ENCODE data around the gene TLCD3A.
"Not testable (repeated sequence)": the region's sequence is repeated elsewhere in the genome, so short reads cannot be mapped to it uniquely, and the experiment has no call there.

The TLCD3A gene

GRCh38 chr17:698096-698495 is 34.3 kb upstream of the TLCD3A start:
- ATAC-seq (replicated peaks); DNase-seq; H3K4me3 Mint-ChIP-seq; H3K4me1 Mint-ChIP-seq (ENCODE audit: low read depth in 2 of 2); H3K9me3 Mint-ChIP-seq; H3K27me3 Mint-ChIP-seq: not testable (repeated sequence)
- H3K27ac Mint-ChIP-seq = peak overlapping the region in 1 of 2 donors; percentile 17
- H3K36me3 Mint-ChIP-seq (ENCODE audit: insufficient read depth) = peaks cover 44% of the 10 kb centered on the region

GRCh38 chr17:699345-699744 is 33.1 kb upstream of the TLCD3A start:
- H3K27ac Mint-ChIP-seq = no peak overlapping the region
- H3K9me3 Mint-ChIP-seq = no peaks in the 10 kb centered on the region
- DNase-seq (no peak), ATAC-seq (replicated peaks) (no peak)
- H3K4me3 Mint-ChIP-seq = no peak overlapping the region
- peaks cover 41% of the 10 kb centered on the region for H3K36me3 Mint-ChIP-seq (ENCODE audit: insufficient read depth)
- H3K27me3 Mint-ChIP-seq = no peaks in the 10 kb centered on the region
- H3K4me1 Mint-ChIP-seq (ENCODE audit: low read depth in 2 of 2) = peaks cover 0 to under 1% of the 10 kb centered on the region in 2 donors

- no peak overlapping the region for H3K4me3 Mint-ChIP-seq
- H3K9me3 Mint-ChIP-seq = no peaks in the 10 kb centered on the region
- H3K36me3 Mint-ChIP-seq (ENCODE audit: insufficient read depth) = peaks cover 37% of the 10 kb centered on the region
- H3K27ac Mint-ChIP-seq = no peak overlapping the region
- peaks cover 0 to 9% of the 10 kb centered on the region in 2 donors for H3K4me1 Mint-ChIP-seq (ENCODE audit: low read depth in 2 of 2)
- ATAC-seq (replicated peaks) = peak; percentile 60
- H3K27me3 Mint-ChIP-seq = no peaks in the 10 kb centered on the region
- peak; percentile 8 to 37 (median 12) for DNase-seq
Measured at GRCh38 chr17:700504-701094, 31.8 kb upstream of the TLCD3A start.

- ATAC-seq (replicated peaks) = no peak
- Mint-ChIP-seq H3K4me1 (ENCODE audit: low read depth in 2 of 2) (peaks cover 6 to 15% of the 10 kb centered on the region in 2 donors), H3K27ac (peak overlapping the region in 1 of 2 donors; percentile 13)
Measured at GRCh38 chr17:703081-703875, 29.1 kb upstream of the TLCD3A start.

GRCh38 chr17:704111-704864 is 28.1 kb upstream of the TLCD3A start:
- H3K4me1 Mint-ChIP-seq (ENCODE audit: low read depth in 2 of 2) = peaks cover 7 to 24% of the 10 kb centered on the region in 2 donors
- peaks cover 32% of the 10 kb centered on the region for H3K36me3 Mint-ChIP-seq (ENCODE audit: insufficient read depth)
- no peak for ATAC-seq (replicated peaks)
- H3K9me3 Mint-ChIP-seq = no peaks in the 10 kb centered on the region
- no peak for DNase-seq
- H3K4me3 Mint-ChIP-seq = no peak overlapping the region
- H3K27me3 Mint-ChIP-seq = no peaks in the 10 kb centered on the region
- peak overlapping the region; percentile 13 to 83 for H3K27ac Mint-ChIP-seq

More at GRCh38 chr17:703081-703875, 29.1 kb upstream of the TLCD3A start:
- Mint-ChIP-seq H3K27me3 (no peaks in the 10 kb centered on the region), H3K4me3 (no peak overlapping the region), H3K9me3 (no peaks in the 10 kb centered on the region), H3K36me3 (ENCODE audit: insufficient read depth) (peaks cover 33% of the 10 kb centered on the region)
- no peak for DNase-seq

GRCh38 chr17:705011-705410 is 27.4 kb upstream of the TLCD3A start:
- no peak for DNase-seq
- Mint-ChIP-seq H3K9me3 (no peaks in the 10 kb centered on the region), H3K27me3 (no peaks in the 10 kb centered on the region), H3K36me3 (ENCODE audit: insufficient read depth) (peaks cover 39% of the 10 kb centered on the region), H3K4me3 (no peak overlapping the region), H3K4me1 (ENCODE audit: low read depth in 2 of 2) (peaks cover 10 to 24% of the 10 kb centered on the region in 2 donors), H3K27ac (peak overlapping the region in 1 of 2 donors; percentile 13)
- ATAC-seq (replicated peaks) = no peak

- no peak overlapping the region for H3K4me3 Mint-ChIP-seq
- DNase-seq (no peak), ATAC-seq (replicated peaks) (no peak)
- H3K36me3 Mint-ChIP-seq (ENCODE audit: insufficient read depth) = peaks cover 46% of the 10 kb centered on the region
- H3K27me3 Mint-ChIP-seq = no peaks in the 10 kb centered on the region
- H3K27ac Mint-ChIP-seq = no peak overlapping the region
- peaks cover 10 to 24% of the 10 kb centered on the region in 2 donors for H3K4me1 Mint-ChIP-seq (ENCODE audit: low read depth in 2 of 2)
- H3K9me3 Mint-ChIP-seq = no peaks in the 10 kb centered on the region
Measured at GRCh38 chr17:705863-706262, 26.5 kb upstream of the TLCD3A start.

GRCh38 chr17:708132-708531 is 24.3 kb upstream of the TLCD3A start:
- Mint-ChIP-seq H3K4me1 (ENCODE audit: low read depth in 2 of 2) (peaks cover 13 to 28% of the 10 kb centered on the region in 2 donors), H3K27ac (peak overlapping the region in 1 of 2 donors; percentile 79), H3K9me3 (no peaks in the 10 kb centered on the region), H3K4me3 (no peak overlapping the region), H3K27me3 (no peaks in the 10 kb centered on the region), H3K36me3 (ENCODE audit: insufficient read depth) (peaks cover 46% of the 10 kb centered on the region)
- DNase-seq (no peak), ATAC-seq (replicated peaks) (no peak)

- H3K27me3 Mint-ChIP-seq = no peaks in the 10 kb centered on the region
- ATAC-seq (replicated peaks) (no peak), DNase-seq (no peak)
- no peaks in the 10 kb centered on the region for H3K9me3 Mint-ChIP-seq
- peaks cover 7 to 14% of the 10 kb centered on the region in 2 donors for H3K4me1 Mint-ChIP-seq (ENCODE audit: low read depth in 2 of 2)
- peaks cover 20% of the 10 kb centered on the region for H3K36me3 Mint-ChIP-seq (ENCODE audit: insufficient read depth)
- no peak overlapping the region for H3K4me3 Mint-ChIP-seq
- no peak overlapping the region for H3K27ac Mint-ChIP-seq
Measured at GRCh38 chr17:718075-718474, 14.3 kb upstream of the TLCD3A start.

- H3K9me3 Mint-ChIP-seq = no peaks in the 10 kb centered on the region
- no peak for ATAC-seq (replicated peaks)
- DNase-seq = no peak
- no peaks in the 10 kb centered on the region for H3K4me1 Mint-ChIP-seq (ENCODE audit: low read depth in 2 of 2)
- peaks cover 3% of the 10 kb centered on the region for H3K36me3 Mint-ChIP-seq (ENCODE audit: insufficient read depth)
- H3K4me3 Mint-ChIP-seq = no peak overlapping the region
- H3K27ac Mint-ChIP-seq = no peak overlapping the region
- H3K27me3 Mint-ChIP-seq = no peaks in the 10 kb centered on the region
Measured at GRCh38 chr17:720706-721539, 11.5 kb upstream of the TLCD3A start.

- Mint-ChIP-seq H3K27me3 (no peaks in the 10 kb centered on the region), H3K9me3 (no peaks in the 10 kb centered on the region), H3K27ac (no peak overlapping the region), H3K4me3 (no peak overlapping the region), H3K4me1 (ENCODE audit: low read depth in 2 of 2) (no peaks in the 10 kb centered on the region), H3K36me3 (ENCODE audit: insufficient read depth) (peaks cover 3% of the 10 kb centered on the region)
- ATAC-seq (replicated peaks) (no peak), DNase-seq (no peak)
Measured at GRCh38 chr17:721540-721937, 10.9 kb upstream of the TLCD3A start.

- Mint-ChIP-seq H3K4me3 (no peak overlapping the region), H3K9me3 (no peaks in the 10 kb centered on the region), H3K27ac (no peak overlapping the region), H3K27me3 (no peaks in the 10 kb centered on the region), H3K4me1 (ENCODE audit: low read depth in 2 of 2) (no peaks in the 10 kb centered on the region), H3K36me3 (ENCODE audit: insufficient read depth) (no peaks in the 10 kb centered on the region)
- no peak for ATAC-seq (replicated peaks)
- DNase-seq = no peak
Measured at GRCh38 chr17:725084-725483, 7.3 kb upstream of the TLCD3A start.

- no peak overlapping the region for H3K27ac Mint-ChIP-seq
- H3K36me3 Mint-ChIP-seq (ENCODE audit: insufficient read depth) = no peaks in the 10 kb centered on the region
- no peaks in the 10 kb centered on the region for H3K9me3 Mint-ChIP-seq
- no peaks in the 10 kb centered on the region for H3K27me3 Mint-ChIP-seq
- DNase-seq (no peak), ATAC-seq (replicated peaks) (no peak)
- H3K4me1 Mint-ChIP-seq (ENCODE audit: low read depth in 2 of 2) = no peaks in the 10 kb centered on the region
- H3K4me3 Mint-ChIP-seq = no peak overlapping the region
Measured at GRCh38 chr17:725746-726145, 6.7 kb upstream of the TLCD3A start.
